SU-DHL-6 (cell line): Measurements from ENCODE around the gene SDCCAG8.
A peak's percentile ranks its signal among the peaks of the same experiment; 100 is the strongest.

Source experiments
- H2AFZ ChIP-seq: fragments of 200-600 bp; sonication (generic); 2 replicates; pipeline ENCODE4 v1.6.1; 2014; ENCODE audit warnings: low read depth, mild to moderate bottlenecking, moderate library complexity, mixed read lengths, antibody characterized with exemption, low read length; ENCODE audit not compliant: severe bottlenecking
- H3F3A ChIP-seq: fragments of 200-600 bp; shearing (Covaris generic); 2 replicates; pipeline ENCODE4 v1.6.0; 2016; ENCODE audit warnings: antibody characterized with exemption, mild to moderate bottlenecking; ENCODE audit not compliant: insufficient read depth
- H3K27ac ChIP-seq: fragments of 200-600 bp; sonication (generic); 2 replicates; pipeline ENCODE4 v1.5.1; 2016; ENCODE audit warnings: low read depth, mild to moderate bottlenecking, low read length, moderate library complexity, mixed read lengths
- H3K27me3 ChIP-seq: fragments of 200-600 bp; sonication (generic), shearing (Covaris generic); 2 replicates; pipeline ENCODE4 v1.6.0; 2014; ENCODE audit warnings: mild to moderate bottlenecking, low read length
- H3K36me3 ChIP-seq: fragments of 200-600 bp; sonication (generic); 2 replicates; pipeline ENCODE4 v1.6.1; 2014; ENCODE audit warnings: mild to moderate bottlenecking, low read length, mixed read lengths
- H3K4me2 ChIP-seq: fragments of 300-600, 200-600 bp; shearing (Covaris generic), sonication (generic); 2 replicates; pipeline ENCODE4 v1.6.0; 2014; ENCODE audit warnings: low read length, low read depth, mild to moderate bottlenecking; ENCODE audit not compliant: poor library complexity, severe bottlenecking
- H3K4me3 ChIP-seq: fragments of 200-600 bp; sonication (generic); 2 replicates; pipeline ENCODE4 v1.5.1; 2014; ENCODE audit warnings: antibody characterized with exemption, low read length, mild to moderate bottlenecking, mixed read lengths; ENCODE audit not compliant: insufficient read depth, poor library complexity, severe bottlenecking
- H3K79me2 ChIP-seq: fragments of 200-600 bp; sonication (generic); 2 replicates; pipeline ENCODE4 v1.6.1; 2014; ENCODE audit warnings: mild to moderate bottlenecking, low read length, moderate library complexity; ENCODE audit not compliant: insufficient read depth
- H3K9ac ChIP-seq: fragments of 200-600 bp; sonication (generic); 2 replicates; pipeline ENCODE4 v1.7.0; 2014; ENCODE audit warnings: mild to moderate bottlenecking, low read length
- H3K9me2 ChIP-seq: fragments of 200-600 bp; sonication (generic); replicated peaks from 2 replicates; pipeline ENCODE4 v1.6.1; 2014; ENCODE audit warnings: low read length; ENCODE audit not compliant: insufficient read depth
- H3K9me3 ChIP-seq: fragments of 200-600 bp; sonication (generic); 2 replicates; pipeline ENCODE4 v1.6.1; 2014; ENCODE audit warnings: low read length, mixed read lengths; ENCODE audit not compliant: insufficient read depth
- H4K20me1 ChIP-seq: fragments of 200-600 bp; sonication (generic); 2 replicates; pipeline ENCODE4 v1.6.1; 2014; ENCODE audit warnings: low read depth, mild to moderate bottlenecking, antibody characterized with exemption, low read length, moderate library complexity, mixed read lengths
- CTCF ChIP-seq: fragments of 200-600 bp; sonication (generic); IDR thresholded peaks from one replicate; pipeline ENCODE4 v1.5.1; 2017; ENCODE audit warnings: antibody characterized with exemption, mild to moderate bottlenecking, low read length, moderate library complexity; ENCODE audit not compliant: insufficient read depth, poor library complexity, severe bottlenecking
- EZH2phosphoT487 ChIP-seq: fragments of 200-600 bp; sonication (generic), shearing (Covaris generic); conservative IDR thresholded peaks from 2 replicates; pipeline ENCODE4 v1.6.1; 2018; ENCODE audit warnings: mild to moderate bottlenecking, antibody characterized with exemption, low read length, moderate library complexity, mixed read lengths

The SDCCAG8 gene

GRCh38 chr1:243266231-243266630 is 10.4 kb downstream of the SDCCAG8 start:
- peaks cover 5% of the 10 kb centered on the region; the same call in 1 of the 2 replicates for H3F3A ChIP-seq
- no peaks in the 10 kb centered on the region for H3K9me2 ChIP-seq
- H3K4me2 ChIP-seq = no peak overlapping the region
- H3K9ac ChIP-seq = no peak overlapping the region
- peaks cover 4% of the 10 kb centered on the region; the same call in 1 of the 2 replicates for H3K79me2 ChIP-seq
- H3K27me3 ChIP-seq = no peaks in the 10 kb centered on the region
- H3K36me3 ChIP-seq = no peaks in the 10 kb centered on the region
- H3K9me3 ChIP-seq = no peaks in the 10 kb centered on the region
- no peak overlapping the region for H2AFZ ChIP-seq
- no peak overlapping the region for H3K4me3 ChIP-seq
- H4K20me1 ChIP-seq = no peaks in the 10 kb centered on the region
- TF ChIP-seq CTCF = no peak
- no peak for TF ChIP-seq EZH2phosphoT487
- H3K27ac ChIP-seq = no peak overlapping the region

GRCh38 chr1:243267471-243267880 is 11.6 kb downstream of the SDCCAG8 start:
- Histone ChIP-seq H3K9ac (no peak overlapping the region), H3K27me3 (no peaks in the 10 kb centered on the region), H3K36me3 (no peaks in the 10 kb centered on the region), H3K9me3 (no peaks in the 10 kb centered on the region), H3F3A (peaks cover 5% of the 10 kb centered on the region; the same call in 1 of the 2 replicates), H4K20me1 (no peaks in the 10 kb centered on the region), H2AFZ (no peak overlapping the region), H3K79me2 (peaks cover 3% of the 10 kb centered on the region; the same call in 1 of the 2 replicates), H3K4me2 (no peak overlapping the region), H3K27ac (no peak overlapping the region), H3K4me3 (no peak overlapping the region), H3K9me2 (no peaks in the 10 kb centered on the region)
- TF ChIP-seq CTCF (no peak), EZH2phosphoT487 (no peak)

DNA sequence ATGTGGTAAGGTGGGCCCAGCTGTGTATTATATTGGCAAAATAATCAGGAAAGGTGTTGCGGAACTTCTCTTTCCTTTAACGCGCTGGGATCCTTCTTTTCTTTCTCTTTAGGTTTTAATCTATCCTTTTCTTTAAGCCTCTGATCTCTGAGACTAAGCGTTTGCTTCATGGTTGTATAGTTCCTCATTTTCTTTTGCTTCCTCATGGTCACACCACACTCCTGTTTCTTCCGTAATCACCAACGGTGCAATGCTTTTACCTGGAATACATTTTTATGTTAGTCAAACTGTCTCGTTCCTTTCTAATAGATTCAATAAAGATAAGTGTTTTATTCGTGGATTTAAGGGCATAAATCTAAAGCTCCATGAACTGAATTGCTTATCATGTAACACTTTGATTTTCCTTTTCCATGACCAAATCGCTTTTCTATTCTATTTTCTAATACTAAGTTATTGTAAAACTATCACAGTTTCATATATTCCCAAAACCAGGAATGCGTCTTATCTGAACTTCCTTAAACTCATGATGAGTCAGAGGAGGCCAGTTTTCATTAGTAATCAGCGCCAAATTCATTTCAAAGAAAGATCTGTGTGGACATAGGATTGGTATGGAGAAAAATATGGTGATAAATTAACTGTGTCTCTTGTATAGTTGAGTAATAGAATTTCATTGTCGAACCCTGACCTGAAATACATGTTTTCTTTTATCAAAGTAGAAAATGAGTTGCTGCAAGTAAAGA is 12.2 kb downstream of the SDCCAG8 start:
- Histone ChIP-seq H3K9me3 (no peaks in the 10 kb centered on the region), H3K9me2 (no peaks in the 10 kb centered on the region), H3K4me3 (no peak overlapping the region), H3K36me3 (no peaks in the 10 kb centered on the region), H3K27me3 (no peaks in the 10 kb centered on the region), H2AFZ (no peak overlapping the region), H3K4me2 (peak overlapping the region; percentile 65), H3F3A (peaks cover 5% of the 10 kb centered on the region; the same call in 1 of the 2 replicates), H3K27ac (no peak overlapping the region), H3K9ac (no peak overlapping the region), H4K20me1 (no peaks in the 10 kb centered on the region), H3K79me2 (peaks cover 3% of the 10 kb centered on the region; the same call in 1 of the 2 replicates)
- TF ChIP-seq CTCF (no peak), EZH2phosphoT487 (no peak)
